GM21786 (cell line): Measurements from ENCODE around the gene DRD4.
"Not testable (repeated sequence)": the region's sequence is repeated elsewhere in the genome, so short reads cannot be mapped to it uniquely, and the experiment has no call there.

Source experiments
- ATAC-seq: cut with Tn5 transposase; IDR thresholded peaks from one replicate; pipeline ENCODE4 v1.9.1; 2021; ENCODE audit not compliant: unreplicated experiment

DRD4 gene

GRCh38 chr11:673866-674265 is 36.8 kb downstream of the DRD4 start:
- ATAC-seq = no peak

GRCh38 chr11:674406-674805 is 37.3 kb downstream of the DRD4 start:
- ATAC-seq = no peak

GRCh38 chr11:678297-678696 is 41.2 kb downstream of the DRD4 start:
- ATAC-seq = no peak

GRCh38 chr11:679271-680207 is 42.5 kb downstream of the DRD4 start:
- no peak for ATAC-seq

DNA sequence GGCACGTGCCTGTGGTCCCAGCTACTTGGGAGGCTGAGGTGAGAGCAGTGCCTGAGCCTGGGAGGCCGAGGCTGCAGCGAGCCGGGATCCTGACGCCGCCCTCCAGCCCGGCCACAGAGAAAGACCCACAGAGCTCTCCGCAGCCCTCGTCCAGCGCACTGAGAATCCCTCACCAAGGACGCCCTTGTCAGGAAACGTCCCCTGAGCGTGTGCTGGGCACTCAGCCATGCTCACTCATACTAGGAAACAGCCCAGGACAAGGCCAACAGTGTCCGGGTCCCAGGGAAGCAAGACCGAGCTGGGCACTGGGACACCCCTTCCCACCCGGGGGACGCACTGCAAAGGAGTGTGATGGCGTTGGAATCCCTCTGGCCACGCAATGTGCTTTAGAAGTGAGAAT is 43.4 kb downstream of the DRD4 start:
- ATAC-seq = no peak

- ATAC-seq = no peak
Observed at GRCh38 chr11:680970-681369, 43.9 kb downstream of the DRD4 start.

- ATAC-seq = no peak
Observed at GRCh38 chr11:686451-687243, 49.6 kb downstream of the DRD4 start.

- no peak for ATAC-seq
Observed at GRCh38 chr11:687751-688150, 50.7 kb downstream of the DRD4 start.

DNA sequence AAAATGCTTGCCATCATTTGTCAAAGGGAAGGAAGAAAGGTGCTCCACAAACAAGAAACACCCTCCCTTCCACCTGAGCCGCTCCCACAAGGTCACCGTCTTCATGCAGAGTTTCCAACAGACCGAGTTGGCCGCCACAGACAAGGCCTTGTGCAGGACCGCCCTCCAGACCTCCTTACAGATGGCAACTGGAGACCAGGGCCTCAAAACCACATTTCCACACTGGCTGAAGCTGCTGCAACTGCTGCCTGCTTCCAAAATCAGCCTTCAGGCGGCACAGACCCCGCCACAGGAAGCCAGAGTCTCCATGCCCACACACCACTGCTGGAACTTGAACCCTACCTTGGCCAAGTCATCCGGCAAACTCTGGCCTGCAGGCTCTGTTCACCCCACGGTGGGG is 51.6 kb downstream of the DRD4 start:
- no peak for ATAC-seq

- ATAC-seq = no peak
Observed at GRCh38 chr11:689625-690024, 52.6 kb downstream of the DRD4 start.

DNA sequence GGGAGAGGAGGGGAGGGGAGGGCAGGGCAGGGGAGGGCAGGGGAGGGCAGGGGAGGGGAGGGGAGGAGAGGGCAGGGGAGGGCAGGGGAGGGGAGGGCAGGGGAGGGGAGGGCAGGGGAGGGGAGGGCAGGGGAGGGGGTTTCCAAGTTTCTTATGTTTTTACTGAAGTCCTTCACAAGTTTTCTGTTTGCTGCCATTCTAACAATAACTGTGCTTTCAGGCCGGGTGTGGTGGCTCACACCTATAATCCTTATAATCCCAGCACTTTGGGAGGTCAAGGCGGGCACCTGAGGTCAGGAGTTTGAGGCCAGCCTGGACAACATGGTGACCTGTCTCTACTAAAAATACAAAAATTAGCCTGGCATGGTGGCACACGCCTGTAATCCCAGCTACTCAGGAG is 53.2 kb downstream of the DRD4 start:
- not testable (repeated sequence) for ATAC-seq
